ENCODE results near the gene PPP2R3A. TPM values are rescaled to one million over a fixed set of nuclear protein-coding genes. Genes with fewer than 3 reads are reported as not detected.
"Not testable (repeated sequence)": the region's sequence is repeated elsewhere in the genome, so short reads cannot be mapped to it uniquely, and the experiment has no call there.

PPP2R3A gene
- 37.9 TPM for total RNA-seq

GRCh38 chr3:135965506-135966270 lies at the start of gene PPP2R3A:
Gene PPP2R3A (plus strand): TSS chr3:135965728. CDS start chr3:136001499, 35,771 bp downstream.
- peak; percentile 87 for DNase-seq

GRCh38 chr3:135916310-135916709 lies 49.2 kb upstream of the PPP2R3A start:
- no peak for DNase-seq

- no peak for DNase-seq
Measured at GRCh38 chr3:135917076-135917475, 48.5 kb upstream of the PPP2R3A start.

- DNase-seq = no peak
Measured at GRCh38 chr3:135917927-135918597, 47.5 kb upstream of the PPP2R3A start.

- DNase-seq = no peak
Measured at GRCh38 chr3:135918600-135918999, 46.9 kb upstream of the PPP2R3A start.

GRCh38 chr3:135920275-135920674 lies 45.3 kb upstream of the PPP2R3A start:
- DNase-seq = no peak

- no peak for DNase-seq
Measured at GRCh38 chr3:135922903-135923250, 42.7 kb upstream of the PPP2R3A start.

GRCh38 chr3:135924506-135924905 lies 41.0 kb upstream of the PPP2R3A start:
- DNase-seq = no peak

GRCh38 chr3:135926664-135927063 lies 38.9 kb upstream of the PPP2R3A start:
- no peak for DNase-seq

- no peak for DNase-seq
Measured at GRCh38 chr3:135927155-135927554, 38.4 kb upstream of the PPP2R3A start.

GRCh38 chr3:135929670-135930069 lies 35.9 kb upstream of the PPP2R3A start:
- no peak for DNase-seq

GRCh38 chr3:135930255-135930654 lies 35.3 kb upstream of the PPP2R3A start:
- DNase-seq = no peak

GRCh38 chr3:135935171-135935570 lies 30.4 kb upstream of the PPP2R3A start:
- DNase-seq = not testable (repeated sequence)

- not testable (repeated sequence) for DNase-seq
Measured at GRCh38 chr3:135937766-135938165, 27.8 kb upstream of the PPP2R3A start.

GRCh38 chr3:135944831-135945230 lies 20.7 kb upstream of the PPP2R3A start:
- DNase-seq = no peak

GRCh38 chr3:135950941-135951340 lies 14.6 kb upstream of the PPP2R3A start:
- no peak for DNase-seq

- DNase-seq = no peak
Measured at GRCh38 chr3:135964160-135964955, 1.2 kb upstream of the PPP2R3A start.

- DNase-seq = no peak
Measured at GRCh38 chr3:135965129-135965505, 411 bp upstream of the PPP2R3A start.

- no peak for DNase-seq
Measured at GRCh38 chr3:135966271-135966961, 888 bp downstream of the PPP2R3A start.

GRCh38 chr3:135966962-135967274 lies 1.4 kb downstream of the PPP2R3A start:
- DNase-seq = no peak

GRCh38 chr3:135967867-135968266 lies 2.3 kb downstream of the PPP2R3A start:
- no peak for DNase-seq

- DNase-seq = no peak
Measured at GRCh38 chr3:135970506-135971116, 5.1 kb downstream of the PPP2R3A start.

Measured in occipital lobe (tissue), 2 donors.